ENCODE data around the gene CHADL.
"Not testable (repeated sequence)": the region's sequence is repeated elsewhere in the genome, so short reads cannot be mapped to it uniquely, and the experiment has no call there.

CHADL gene

GRCh38 chr22:41240377-41241132 is at the start of gene CHADL:
Gene CHADL, minus strand, starts transcription at chr22:41240931. Its CDS starts 50 bp downstream, at chr22:41240881.
- no peak for FAIRE-seq

- FAIRE-seq = no peak
These were observed 48.9 kb upstream of the CHADL start for GRCh38 chr22:41289671-41290070.

GRCh38 chr22:41288245-41288946 is 47.7 kb upstream of the CHADL start:
- no peak for FAIRE-seq

- FAIRE-seq = no peak
These were observed 45.9 kb upstream of the CHADL start for GRCh38 chr22:41286639-41287091.

GRCh38 chr22:41285820-41286638 is 45.3 kb upstream of the CHADL start, which contains the start of gene RANGAP1:
Gene RANGAP1, minus strand, starts transcription at chr22:41286187. Its CDS starts 5,143 bp downstream, at chr22:41281044.
- FAIRE-seq = peak; percentile 98

- no peak for FAIRE-seq
These were observed 44.7 kb upstream of the CHADL start for GRCh38 chr22:41285441-41285819.

- no peak for FAIRE-seq
These were observed 43.7 kb upstream of the CHADL start for GRCh38 chr22:41284465-41284864.

GRCh38 chr22:41280854-41281253 is 40.1 kb upstream of the CHADL start:
- FAIRE-seq = no peak

- no peak for FAIRE-seq
These were observed 39.3 kb upstream of the CHADL start for GRCh38 chr22:41280065-41280464.

- FAIRE-seq = no peak
These were observed 34.1 kb upstream of the CHADL start for GRCh38 chr22:41274856-41275255.

- FAIRE-seq = no peak
These were observed 32.4 kb upstream of the CHADL start for GRCh38 chr22:41273128-41273527.

- FAIRE-seq = no peak
These were observed 31.1 kb upstream of the CHADL start for GRCh38 chr22:41271787-41272186.

- FAIRE-seq = no peak
These were observed 27.2 kb upstream of the CHADL start for GRCh38 chr22:41267958-41268357.

- FAIRE-seq = no peak
These were observed 23.7 kb upstream of the CHADL start for GRCh38 chr22:41264408-41264941.

- no peak for FAIRE-seq
These were observed 23.0 kb upstream of the CHADL start for GRCh38 chr22:41263704-41264103.

GRCh38 chr22:41262250-41262765 is 21.6 kb upstream of the CHADL start:
- FAIRE-seq = no peak

- no peak for FAIRE-seq
These were observed 21.0 kb upstream of the CHADL start for GRCh38 chr22:41261541-41262249.

GRCh38 chr22:41260871-41261270 is 20.1 kb upstream of the CHADL start:
- FAIRE-seq = no peak

GRCh38 chr22:41259756-41260155 is 19.0 kb upstream of the CHADL start:
- FAIRE-seq = not testable (repeated sequence)

- no peak for FAIRE-seq
These were observed 17.0 kb upstream of the CHADL start for GRCh38 chr22:41257696-41258095.

- FAIRE-seq = no peak
These were observed 15.8 kb upstream of the CHADL start for GRCh38 chr22:41256254-41257253.

All from A204.1 (cell line).